Ascending aorta (tissue), 2 donors: ENCODE measurements around the gene RFX8. TPM values are rescaled to one million over a fixed set of nuclear protein-coding genes. Genes with fewer than 3 reads are reported as not detected.

Source experiments
- DNase-seq, 2 donors: peaks; one replicate each; pipeline ENCODE4 v3.0.0-alpha.2; 2019; ENCODE audit warnings: low spot score in 2 of 2
- H3K27ac ChIP-seq, 2 donors: fragments of 200-600 bp; sonication (generic); one replicate each; pipeline ENCODE4 v1.5.1; 2016 to 2017; ENCODE audit warnings: mild to moderate bottlenecking in 1 of 2
- H3K27me3 ChIP-seq: fragments of 200-600 bp; sonication (generic); one replicate; pipeline ENCODE4 v1.5.1; 2017
- H3K36me3 ChIP-seq, 2 donors: fragments of 200-600 bp; sonication (generic); one replicate each; pipeline ENCODE4 v1.5.1; 2016
- H3K4me1 ChIP-seq, 2 donors: fragments of 200-600 bp; sonication (generic); one replicate each; pipeline ENCODE4 v1.5.1; 2016 to 2017; ENCODE audit warnings: mild to moderate bottlenecking in 1 of 2
- H3K4me3 ChIP-seq, 2 donors: fragments of 200-600 bp; sonication (generic); one replicate each; pipeline ENCODE4 v1.5.1; 2016 to 2017; ENCODE audit warnings: mild to moderate bottlenecking in 1 of 2
- H3K9me3 ChIP-seq, 2 donors: fragments of 200-600 bp; sonication (generic); one replicate each; pipeline ENCODE4 v1.5.1; 2016
- CTCF ChIP-seq, 3 experiments: fragments of 200-600 bp in 2 of 3; fragments of 450-650 bp in 1 of 3; sonication (generic) in 2 of 3; IDR thresholded peaks; one replicate each; pipeline ENCODE4 v1.5.1; 2016 to 2019; ENCODE audit warnings: antibody characterized with exemption in 3 of 3, mild to moderate bottlenecking in 1 of 3, moderate library complexity in 1 of 3
- intact Hi-C: fragments of 100-400 bp; cut with DNase I; formaldehyde crosslinking; loops from one replicate; pipeline ENCODE4 v1.15.1; 2023
- total RNA-seq: library from RNA; depleted of rRNA; stranded (reverse); fragments of >200 nt; gene quantifications from one replicate; pipeline ENCODE4 v1.1.0, GENCODE V29; 2016

RFX8 gene
- total RNA-seq, 1 donor from 2014 or later = not detected

DNA sequence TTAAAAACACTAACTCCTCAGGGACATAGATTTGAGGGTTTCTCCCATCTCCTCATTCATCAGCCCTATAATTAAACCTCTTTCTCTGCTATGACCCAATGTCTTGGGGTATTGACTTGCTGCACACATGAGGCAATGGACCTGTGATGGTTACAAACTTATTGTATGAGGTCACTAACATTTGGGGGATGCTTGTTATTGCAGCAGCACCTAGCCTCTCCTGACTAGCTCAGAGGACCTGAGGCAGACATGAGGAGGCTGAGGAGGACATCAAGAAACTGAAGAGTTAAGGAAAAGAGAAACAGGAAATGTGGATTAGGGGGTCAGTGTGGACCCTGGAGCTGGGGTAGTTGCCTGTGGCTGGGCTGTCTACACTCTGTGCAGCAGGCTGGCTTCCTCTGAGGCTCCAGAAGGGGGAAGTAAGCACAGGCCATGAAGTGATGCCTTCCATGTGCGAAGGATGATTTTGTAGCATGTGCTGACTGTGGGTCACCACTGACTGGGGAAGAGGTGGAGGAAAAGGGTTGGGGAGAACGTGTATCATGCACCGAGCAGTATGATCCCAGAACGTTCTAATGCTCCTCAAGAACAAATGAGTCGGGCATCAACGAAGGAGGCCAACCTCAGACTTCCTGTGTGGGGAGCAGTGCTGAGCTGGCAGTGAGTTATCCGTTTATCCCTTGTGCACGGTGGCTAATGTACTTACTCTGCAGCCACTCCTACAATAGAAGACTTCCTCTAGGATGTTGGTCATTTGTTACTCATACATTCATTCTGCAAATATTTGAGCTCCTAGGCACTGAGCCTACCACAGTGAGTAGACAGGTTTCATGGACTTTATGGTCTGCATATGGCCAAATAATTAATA lies 42.1 kb upstream of the RFX8 start:
- TF ChIP-seq CTCF (IDR thresholded peaks at IDR 0.05) = no peak
- peaks cover 0 to 13% of the 10 kb centered on the region in 2 donors for H3K4me1 ChIP-seq
- H3K27ac ChIP-seq = peak overlapping the region in 1 of 2 donors; percentile 26
- intact Hi-C loops = loop anchor here (5.0 to 10.0 kb wide), 3 partner anchors 40 to 180 kb away; partner anchors contain the start of gene MAP4K4
- H3K4me3 ChIP-seq = no peak overlapping the region
- DNase-seq = peak in 1 of 2 donors; percentile 73
- H3K9me3 ChIP-seq = no peaks in the 10 kb centered on the region
- no peaks in the 10 kb centered on the region for H3K27me3 ChIP-seq
- no peaks in the 10 kb centered on the region for H3K36me3 ChIP-seq

DNA sequence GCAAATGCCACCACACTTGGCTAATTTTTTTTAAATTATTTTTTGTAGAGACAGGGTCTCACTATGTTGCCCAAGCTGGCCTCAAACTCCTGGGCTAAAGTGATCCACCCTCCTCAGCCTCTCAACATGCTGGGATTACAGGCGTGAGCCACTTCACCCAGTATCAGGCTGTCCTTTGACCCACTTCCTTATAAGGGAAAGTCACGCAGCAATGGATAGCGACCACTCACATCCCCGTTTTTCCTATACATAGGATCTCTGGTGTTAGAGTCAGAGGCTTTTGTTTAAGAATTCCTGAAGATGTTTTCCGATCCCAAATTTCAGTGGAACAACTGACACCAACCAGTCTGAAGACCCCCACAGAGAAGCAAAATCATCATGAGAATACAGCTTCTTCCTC lies 41.4 kb upstream of the RFX8 start:
- intact Hi-C loops = loop anchor here (5.0 to 10.0 kb wide), 3 partner anchors 41 to 181 kb away; partner anchors contain the start of gene MAP4K4
- no peak for DNase-seq
- TF ChIP-seq CTCF (IDR thresholded peaks at IDR 0.05) = no peak
- Histone ChIP-seq H3K27me3 (no peaks in the 10 kb centered on the region), H3K4me3 (no peak overlapping the region), H3K36me3 (no peaks in the 10 kb centered on the region), H3K4me1 (peaks cover 0 to 13% of the 10 kb centered on the region in 2 donors), H3K9me3 (no peaks in the 10 kb centered on the region), H3K27ac (no peak overlapping the region)

GRCh38 chr2:101515477-101515876 lies 40.6 kb upstream of the RFX8 start:
- no peaks in the 10 kb centered on the region for H3K27me3 ChIP-seq
- H3K4me1 ChIP-seq = peaks cover 0 to 13% of the 10 kb centered on the region in 2 donors
- intact Hi-C loops = loop anchor here (5.0 to 10.0 kb wide), 3 partner anchors 42 to 182 kb away; partner anchors contain the start of gene MAP4K4
- no peak overlapping the region for H3K27ac ChIP-seq
- H3K36me3 ChIP-seq = no peaks in the 10 kb centered on the region
- no peak for DNase-seq
- no peaks in the 10 kb centered on the region for H3K9me3 ChIP-seq
- no peak for TF ChIP-seq CTCF (IDR thresholded peaks at IDR 0.05)
- H3K4me3 ChIP-seq = no peak overlapping the region

DNA sequence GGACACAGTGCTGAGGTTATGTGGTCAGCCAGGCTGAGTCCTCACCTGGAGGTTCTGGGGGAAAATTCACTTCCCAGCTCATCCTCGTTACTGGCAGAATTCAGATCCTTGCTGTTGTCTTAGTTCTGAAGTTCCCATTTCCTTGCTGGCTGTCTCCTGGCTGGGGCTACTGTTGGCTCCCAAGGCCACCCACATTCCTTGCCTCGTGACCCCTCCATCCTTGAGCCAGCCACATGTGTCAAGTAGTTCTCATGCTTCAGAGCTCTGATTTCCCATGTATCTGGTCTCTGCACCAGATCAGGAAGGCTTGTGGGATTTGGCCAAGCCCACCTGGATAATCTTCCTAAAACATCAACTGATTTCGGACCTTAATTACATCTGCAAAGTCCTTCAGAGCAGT lies 38.1 kb upstream of the RFX8 start:
- Histone ChIP-seq H3K9me3 (no peaks in the 10 kb centered on the region), H3K4me1 (peaks cover 0 to 9% of the 10 kb centered on the region in 2 donors), H3K27me3 (no peaks in the 10 kb centered on the region), H3K27ac (no peak overlapping the region), H3K4me3 (no peak overlapping the region), H3K36me3 (no peaks in the 10 kb centered on the region)
- intact Hi-C loops = loop anchor here (10.0 kb wide), 1 partner anchor 88 kb away; no protein-coding TSS in a partner anchor
- TF ChIP-seq CTCF (IDR thresholded peaks at IDR 0.05) = no peak
- DNase-seq = no peak

GRCh38 chr2:101511381-101511780 lies 36.5 kb upstream of the RFX8 start:
- Histone ChIP-seq H3K4me1 (peaks cover 0 to 4% of the 10 kb centered on the region in 2 donors), H3K27ac (no peak overlapping the region), H3K9me3 (no peaks in the 10 kb centered on the region), H3K4me3 (no peak overlapping the region), H3K36me3 (no peaks in the 10 kb centered on the region), H3K27me3 (no peaks in the 10 kb centered on the region)
- no peak for TF ChIP-seq CTCF (IDR thresholded peaks at IDR 0.05)
- intact Hi-C loops = loop anchor here (10.0 kb wide), 1 partner anchor 87 kb away; no protein-coding TSS in a partner anchor
- no peak for DNase-seq
